H1 (cell line): ENCODE data around the gene DDX42. TPM values are rescaled to one million over a fixed set of nuclear protein-coding genes. Genes with fewer than 3 reads are reported as not detected.
"Not testable (repeated sequence)": the region's sequence is repeated elsewhere in the genome, so short reads cannot be mapped to it uniquely, and the experiment has no call there.

Experiments used
- CTCF ChIA-PET: fragments of 300-600 bp; sonication (Branson Sonifier 250); formaldehyde crosslinking; loops from one replicate; lab custom pipeline; 2021; ENCODE audit not compliant: partially characterized antibody; lab: Charles Lee
- POLR2A ChIA-PET: fragments of 300-600 bp; sonication (Branson Sonifier 250); formaldehyde crosslinking; loops from one replicate; lab custom pipeline; 2021; ENCODE audit warnings: inconsistent platforms; ENCODE audit not compliant: partially characterized antibody; lab: Charles Lee
- DNase-seq, 2 experiments: peaks; one replicate each; pipeline versions ENCODE4 v3.0.0 to v3.0.0-alpha.2; 2010 to 2022; ENCODE audit warnings: low spot score in 2 of 2, low read depth in 1 of 2, mixed read lengths in 1 of 2
- FAIRE-seq: peaks from 2 replicates; lab custom pipeline; 2011; peaks lifted over from hg19 to GRCh38; lab: Jason Lieb, UNC
- H2AFZ ChIP-seq: 2 replicates; pipeline ENCODE4 v1.8.1; 2012; ENCODE audit warnings: low read length, inconsistent platforms
- H2AK5ac ChIP-seq: 2 replicates; pipeline ENCODE4 v1.6.1; 2013; ENCODE audit warnings: low read depth, low read length
- H2BK120ac ChIP-seq: replicated peaks from 2 replicates; pipeline ENCODE3; 2013; ENCODE audit warnings: low read depth, low read length, inconsistent platforms
- H2BK12ac ChIP-seq: 2 replicates; pipeline ENCODE4 v1.6.1; 2013; ENCODE audit warnings: low read depth, low read length
- H2BK15ac ChIP-seq: 2 replicates; pipeline ENCODE4 v1.6.1; 2013; ENCODE audit warnings: low read length
- H2BK20ac ChIP-seq: 2 replicates; pipeline ENCODE4 v1.6.1; 2013; ENCODE audit warnings: low read length
- H2BK5ac ChIP-seq: 2 replicates; pipeline ENCODE4 v1.6.1; 2013; ENCODE audit warnings: low read depth, low read length
- H3K14ac ChIP-seq: 2 replicates; pipeline ENCODE4 v1.6.1; 2013; ENCODE audit warnings: inconsistent platforms; ENCODE audit not compliant: insufficient read length
- H3K18ac ChIP-seq: 2 replicates; pipeline ENCODE4 v1.6.1; 2013; ENCODE audit warnings: low read length; ENCODE audit errors: extremely low read depth
- H3K23ac ChIP-seq: 2 replicates; pipeline ENCODE4 v1.6.1; 2013; ENCODE audit warnings: inconsistent platforms; ENCODE audit not compliant: insufficient read length
- H3K23me2 ChIP-seq: 2 replicates; pipeline ENCODE4 v1.6.1; 2013; ENCODE audit warnings: low read depth, low read length
- H3K27ac ChIP-seq: 2 replicates; pipeline ENCODE4 v1.6.1; 2011; ENCODE audit warnings: low read depth, low read length, inconsistent platforms
- H3K27me3 ChIP-seq, 4 experiments: replicated peaks in 1 of 4; 1 replicate in 1 of 4; 2 replicates in 3 of 4; pipeline versions ENCODE4 v1.6.1 to v1.8.1; 2011 to 2013; ENCODE audit warnings: low read length in 3 of 4, mild to moderate bottlenecking in 3 of 4, inconsistent platforms in 2 of 4, mixed read lengths in 2 of 4, moderate library complexity in 1 of 4; ENCODE audit not compliant: control insufficient read depth in 3 of 4, insufficient read depth in 3 of 4; ENCODE audit errors: extremely low read depth in 1 of 4
- H3K36me3 ChIP-seq, 4 experiments: 2 replicates each; pipeline versions ENCODE4 v1.6.1 to v1.8.1; 2011 to 2013; ENCODE audit warnings: mild to moderate bottlenecking in 4 of 4, low read length in 3 of 4, moderate library complexity in 2 of 4, control low read depth in 1 of 4, inconsistent platforms in 1 of 4; ENCODE audit not compliant: insufficient read depth in 4 of 4, control insufficient read depth in 2 of 4
- H3K4ac ChIP-seq: replicated peaks from 2 replicates; pipeline ENCODE3; 2013; ENCODE audit warnings: low read length, low read depth, mixed read lengths, inconsistent platforms; ENCODE audit not compliant: insufficient read length
- H3K4me1 ChIP-seq, 4 experiments: replicated peaks in 1 of 4; 1 replicate in 1 of 4; 2 replicates in 3 of 4; pipeline versions ENCODE4 v1.6.1 to v1.8.1; 2011 to 2013; ENCODE audit warnings: low read length in 3 of 4, inconsistent platforms in 2 of 4, mixed read lengths in 1 of 4; ENCODE audit not compliant: insufficient read depth in 4 of 4, control insufficient read depth in 3 of 4
- H3K4me2 ChIP-seq, 2 experiments: 2 replicates each; pipeline versions ENCODE4 v1.6.1 to v1.8.1; 2011 to 2013; ENCODE audit warnings: low read depth in 2 of 2, low read length in 2 of 2, control low read depth in 1 of 2, inconsistent platforms in 1 of 2, mild to moderate bottlenecking in 1 of 2; ENCODE audit not compliant: insufficient read depth in 1 of 2
- H3K4me3 ChIP-seq, 4 experiments: fragments of 200-600, 300-600 bp in 1 of 4; sonication (generic), shearing (Covaris generic), sonication (Bioruptor Twin) in 1 of 4; 2 replicates each; pipeline versions ENCODE4 v1.5.1 to v1.8.1; 2011 to 2016; ENCODE audit warnings: low read length in 4 of 4, low read depth in 3 of 4, control low read depth in 2 of 4, inconsistent platforms in 2 of 4, mild to moderate bottlenecking in 2 of 4, mixed read lengths in 1 of 4, moderate library complexity in 1 of 4; ENCODE audit not compliant: insufficient read depth in 2 of 4; ENCODE audit errors: extremely low read depth in 1 of 4
- H3K56ac ChIP-seq: replicated peaks from 2 replicates; pipeline ENCODE3; 2013; ENCODE audit warnings: low read depth, mild to moderate bottlenecking, mixed read lengths, low read length, inconsistent platforms; ENCODE audit not compliant: insufficient read length
- H3K79me1 ChIP-seq: 2 replicates; pipeline ENCODE4 v1.6.1; 2013; ENCODE audit warnings: low read depth, low read length, control low read depth
- H3K79me2 ChIP-seq, 2 experiments: 2 replicates each; pipeline versions ENCODE4 v1.6.1 to v1.8.1; 2012 to 2013; ENCODE audit warnings: low read length in 2 of 2, mild to moderate bottlenecking in 2 of 2, inconsistent platforms in 1 of 2; ENCODE audit not compliant: insufficient read depth in 2 of 2, control insufficient read depth in 1 of 2
- H3K9ac ChIP-seq, 4 experiments: replicated peaks in 1 of 4; 1 replicate in 1 of 4; 2 replicates in 3 of 4; pipeline versions ENCODE4 v1.6.1 to v1.8.1; 2011 to 2013; ENCODE audit warnings: low read depth in 3 of 4, low read length in 3 of 4, control low read depth in 2 of 4, mild to moderate bottlenecking in 2 of 4, moderate library complexity in 2 of 4, inconsistent platforms in 1 of 4; ENCODE audit errors: extremely low read depth in 1 of 4
- H3K9me3 ChIP-seq, 2 experiments: 2 replicates each; pipeline versions ENCODE4 v1.6.1 to v1.8.1; 2012 to 2013; ENCODE audit warnings: mild to moderate bottlenecking in 2 of 2, moderate library complexity in 2 of 2, control low read depth in 1 of 2, inconsistent platforms in 1 of 2, low read depth in 1 of 2, low read length in 1 of 2, mixed read lengths in 1 of 2; ENCODE audit not compliant: insufficient read depth in 2 of 2
- H4K20me1 ChIP-seq, 2 experiments: replicated peaks in 1 of 2; 2 replicates each; pipeline versions ENCODE3 to v1.8.1; 2011 to 2013; ENCODE audit warnings: inconsistent platforms in 2 of 2, low read length in 2 of 2, mild to moderate bottlenecking in 1 of 2; ENCODE audit not compliant: insufficient read depth in 2 of 2, control insufficient read depth in 1 of 2
- H4K5ac ChIP-seq: 2 replicates; pipeline ENCODE4 v1.6.1; 2013; ENCODE audit warnings: low read length, low read depth, mixed read lengths, inconsistent platforms; ENCODE audit not compliant: insufficient read length
- H4K8ac ChIP-seq: 2 replicates; pipeline ENCODE4 v1.8.0; 2013; ENCODE audit warnings: mild to moderate bottlenecking, moderate library complexity, low read length, inconsistent platforms; ENCODE audit not compliant: insufficient read depth; ENCODE audit errors: extremely low read depth
- H4K91ac ChIP-seq: replicated peaks from 2 replicates; pipeline ENCODE3; 2013; ENCODE audit warnings: low read length, mixed read lengths, inconsistent platforms; ENCODE audit not compliant: insufficient read length
- WGBS, 2 experiments: shearing (Covaris generic) in 1 of 2; methylation state at CpG; one replicate each; pipeline versions ENCODE4 v1.1.6 to v1.1.7; 2013 to 2015; ENCODE audit warnings: low lambda C conversion rate in 2 of 2, mixed read lengths in 2 of 2, inconsistent platforms in 1 of 2, low coverage in 1 of 2, missing lambda C conversion rate in 1 of 2; ENCODE audit not compliant: insufficient replicate concordance in 2 of 2, insufficient coverage in 1 of 2, insufficient read length in 1 of 2; ENCODE audit errors: extremely low coverage in 1 of 2, missing lambda C conversion rate in 1 of 2; 5-methylcytosine and 5-hydroxymethylcytosine counted together
- polyA plus RNA-seq, 7 experiments: library from polyadenylated mRNA; depleted of rRNA in 3 of 7; stranded (reverse) in 5 of 7; unstranded in 2 of 7; fragments of >200 nt in 5 of 7; fragments of 200-250 nt in 2 of 7; gene quantifications; 1 replicate in 5 of 7; 2 replicates in 1 of 7; 4 replicates in 1 of 7; pipeline versions ENCODE4 v1.2.1 to v1.2.3, GENCODE V29; 2011 to 2013; ENCODE audit warnings: missing spikeins in 2 of 7, mixed read lengths in 2 of 7
- total RNA-seq: library from RNA; stranded (reverse); fragmentation: NEBNext Ultra II Directional; extraction: Animal tissue kit (Norgen Biotek cat#: 25700); gene quantifications from 2 replicates; pipeline ENCODE4 v1.2.1, GENCODE V29; 2021

DDX42 gene
- total and polyA plus RNA-seq, 2 of the 8 experiments (the other 6 are each of a cell fraction or from before 2014, with no cell fraction given): 40.6 to 114 TPM

- H2AK5ac ChIP-seq, H4K20me1 ChIP-seq, H3K79me2 ChIP-seq, H3K56ac ChIP-seq, H3K4me2 ChIP-seq, FAIRE-seq, H3K27ac ChIP-seq, H3K27me3 ChIP-seq, H3K36me3 ChIP-seq, POLR2A ChIA-PET, H3K4me3 ChIP-seq, H2BK20ac ChIP-seq, H3K79me1 ChIP-seq, H2BK12ac ChIP-seq, H3K23me2 ChIP-seq, H3K9ac ChIP-seq, H3K14ac ChIP-seq, H3K23ac ChIP-seq, H4K8ac ChIP-seq, H2BK15ac ChIP-seq, H2AFZ ChIP-seq, H3K4ac ChIP-seq, H3K18ac ChIP-seq, H2BK120ac ChIP-seq, H2BK5ac ChIP-seq, DNase-seq, H3K4me1 ChIP-seq, H4K91ac ChIP-seq, H4K5ac ChIP-seq, H3K9me3 ChIP-seq: not testable (repeated sequence)
- CTCF ChIA-PET: interaction anchor here (0.7 to 8.9 kb wide), 8 partner anchors 10 to 26 kb away, joined by 3 to 77 read pairs (median 4); partner anchors contain the start of gene GH2
- WGBS, 2 experiments: 87% methylated on average over 8 of the region's 8 CpGs; no CpG with 5 or more reads in 1 of the 2 experiments
Observed at GRCh38 chr17:63856425-63856824, 82.5 kb downstream of the DDX42 start.
